NB4 (cell line): ENCODE data around the gene TLCD3B.

Experiments used
- DNase-seq: peaks from one replicate; pipeline ENCODE4 v3.0.0; 2010; ENCODE audit warnings: low read depth
- H3K4me3 ChIP-seq: one replicate; pipeline ENCODE4 v1.5.1; 2011; ENCODE audit warnings: mild to moderate bottlenecking, low read depth, low read length, moderate library complexity
- MYC ChIP-seq: IDR thresholded peaks from 2 replicates; pipeline ENCODE4 v1.6.1; 2011; ENCODE audit warnings: low read depth, low read length
- POLR2A ChIP-seq: IDR thresholded peaks from 2 replicates; pipeline ENCODE4 v1.6.1; 2011; ENCODE audit warnings: mild to moderate bottlenecking; ENCODE audit not compliant: insufficient read length; ENCODE audit errors: extremely low read depth
- TF ChIP-seq, protein P1 (sequence below): IDR thresholded peaks from 2 replicates; pipeline ENCODE4 v1.6.1; 2011; ENCODE audit warnings: low read depth, low read length
- TF ChIP-seq, protein P2 (sequence below): IDR thresholded peaks from one replicate; pipeline ENCODE4 v1.5.1; 2012; ENCODE audit warnings: low read depth, low read length

Gene TLCD3B

DNA sequence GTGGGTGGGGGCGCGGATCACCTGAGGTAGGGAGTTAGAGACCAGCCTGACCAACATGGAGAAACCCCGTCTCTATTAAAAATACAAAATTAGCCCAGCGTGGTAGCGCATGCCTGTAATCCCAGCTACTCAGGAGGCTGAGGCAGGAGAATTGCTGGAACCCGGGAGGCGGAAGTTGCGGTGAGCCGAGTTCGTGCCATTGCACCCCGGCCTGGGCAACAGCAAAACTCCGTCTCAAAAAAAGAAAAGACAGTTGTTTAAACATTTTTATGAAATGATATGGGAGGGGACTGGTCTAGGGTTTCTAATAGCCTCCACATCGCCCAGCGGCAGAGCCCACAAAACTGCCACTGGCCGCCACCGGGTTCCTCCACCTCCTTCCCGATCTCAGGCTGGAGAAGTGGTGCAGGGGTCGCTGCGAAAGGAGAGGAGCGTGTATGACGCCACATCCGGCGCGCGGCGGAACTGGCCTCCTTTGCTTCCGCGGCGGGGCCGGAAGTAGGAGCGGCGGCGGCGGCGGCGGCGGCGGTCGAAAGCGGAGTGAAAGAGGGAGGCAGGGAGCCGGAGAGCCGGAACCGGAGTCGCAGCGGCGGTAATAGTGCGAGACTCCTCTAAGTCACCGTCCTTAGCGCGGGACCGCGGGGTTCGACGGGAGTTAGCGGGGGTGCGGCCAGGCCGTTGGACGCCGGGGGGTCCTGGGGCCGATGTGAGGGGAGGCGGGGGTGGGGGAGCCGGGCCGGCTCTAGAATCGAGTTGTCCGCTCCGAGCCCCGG, 44.6 kb upstream of the TLCD3B start, which contains the start of gene PPP4C:
TSS of gene PPP4C (plus strand) at position 492 of the 773 bp plus-strand sequence. CDS start 384 bp downstream, outside the sequence.
- peak within 1 kb of the TSS; percentile 91 for H3K4me3 ChIP-seq
- no peak for TF ChIP-seq MYC
- TF ChIP-seq, protein P1, sequence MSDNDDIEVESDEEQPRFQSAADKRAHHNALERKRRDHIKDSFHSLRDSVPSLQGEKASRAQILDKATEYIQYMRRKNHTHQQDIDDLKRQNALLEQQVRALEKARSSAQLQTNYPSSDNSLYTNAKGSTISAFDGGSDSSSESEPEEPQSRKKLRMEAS, result no peak
- TF ChIP-seq, protein P2, sequence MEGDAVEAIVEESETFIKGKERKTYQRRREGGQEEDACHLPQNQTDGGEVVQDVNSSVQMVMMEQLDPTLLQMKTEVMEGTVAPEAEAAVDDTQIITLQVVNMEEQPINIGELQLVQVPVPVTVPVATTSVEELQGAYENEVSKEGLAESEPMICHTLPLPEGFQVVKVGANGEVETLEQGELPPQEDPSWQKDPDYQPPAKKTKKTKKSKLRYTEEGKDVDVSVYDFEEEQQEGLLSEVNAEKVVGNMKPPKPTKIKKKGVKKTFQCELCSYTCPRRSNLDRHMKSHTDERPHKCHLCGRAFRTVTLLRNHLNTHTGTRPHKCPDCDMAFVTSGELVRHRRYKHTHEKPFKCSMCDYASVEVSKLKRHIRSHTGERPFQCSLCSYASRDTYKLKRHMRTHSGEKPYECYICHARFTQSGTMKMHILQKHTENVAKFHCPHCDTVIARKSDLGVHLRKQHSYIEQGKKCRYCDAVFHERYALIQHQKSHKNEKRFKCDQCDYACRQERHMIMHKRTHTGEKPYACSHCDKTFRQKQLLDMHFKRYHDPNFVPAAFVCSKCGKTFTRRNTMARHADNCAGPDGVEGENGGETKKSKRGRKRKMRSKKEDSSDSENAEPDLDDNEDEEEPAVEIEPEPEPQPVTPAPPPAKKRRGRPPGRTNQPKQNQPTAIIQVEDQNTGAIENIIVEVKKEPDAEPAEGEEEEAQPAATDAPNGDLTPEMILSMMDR, result no peak
- TF ChIP-seq POLR2A, result peak; percentile 83
- DNase-seq, result peak; percentile 93

DNA sequence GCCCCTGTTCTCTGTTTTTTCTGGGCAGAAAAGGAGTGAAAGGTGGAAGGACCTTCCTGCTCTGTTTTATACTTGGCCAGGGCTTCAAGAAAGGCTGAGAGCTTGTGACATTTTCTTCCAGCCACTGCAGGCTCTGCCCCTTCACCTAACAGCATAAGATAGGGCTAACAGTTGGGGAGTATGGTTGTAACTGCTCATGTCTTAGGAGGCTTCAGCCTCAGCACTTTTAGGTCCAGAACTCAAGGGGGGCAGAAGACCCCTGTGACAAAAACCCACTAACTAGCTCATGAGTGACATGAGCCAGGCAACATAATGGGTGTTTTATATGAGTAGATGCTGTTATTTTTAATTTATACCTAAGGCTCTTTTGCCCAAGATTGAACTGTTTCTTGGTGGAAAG, 39.4 kb upstream of the TLCD3B start:
- TF ChIP-seq, protein P1, result no peak
- no peak for TF ChIP-seq POLR2A
- TF ChIP-seq MYC, result no peak
- TF ChIP-seq, protein P2, result no peak
- DNase-seq, result no peak
- no peak overlapping the region for H3K4me3 ChIP-seq

DNA sequence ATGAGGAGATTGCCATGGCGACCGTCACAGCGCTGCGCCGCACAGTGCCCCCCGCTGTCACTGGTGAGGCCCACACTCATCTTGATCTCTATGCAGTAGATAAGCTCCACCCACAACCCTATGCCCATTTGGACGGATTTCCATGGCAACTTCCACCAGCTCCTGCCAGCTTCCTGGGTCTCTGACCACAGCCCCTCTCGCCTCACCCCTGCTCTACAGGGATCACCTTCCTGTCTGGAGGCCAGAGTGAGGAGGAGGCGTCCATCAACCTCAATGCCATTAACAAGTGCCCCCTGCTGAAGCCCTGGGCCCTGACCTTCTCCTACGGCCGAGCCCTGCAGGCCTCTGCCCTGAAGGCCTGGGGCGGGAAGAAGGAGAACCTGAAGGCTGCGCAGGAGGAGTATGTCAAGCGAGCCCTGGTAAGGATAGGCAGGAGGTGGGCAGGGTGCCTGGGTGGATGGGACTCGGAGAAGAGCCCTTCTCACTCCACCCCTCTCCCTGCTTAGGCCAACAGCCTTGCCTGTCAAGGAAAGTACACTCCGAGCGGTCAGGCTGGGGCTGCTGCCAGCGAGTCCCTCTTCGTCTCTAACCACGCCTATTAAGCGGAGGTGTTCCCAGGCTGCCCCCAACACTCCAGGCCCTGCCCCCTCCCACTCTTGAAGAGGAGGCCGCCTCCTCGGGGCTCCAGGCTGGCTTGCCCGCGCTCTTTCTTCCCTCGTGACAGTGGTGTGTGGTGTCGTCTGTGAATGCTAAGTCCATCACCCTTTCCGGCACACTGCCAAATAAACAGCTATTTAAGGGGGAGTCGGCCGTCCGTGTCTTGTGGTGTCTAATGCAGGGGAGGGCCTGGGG, 38.8 kb upstream of the TLCD3B start:
- TF ChIP-seq POLR2A (no peak), MYC (no peak)
- TF ChIP-seq, protein P2, result no peak
- TF ChIP-seq, protein P1, result no peak

DNA sequence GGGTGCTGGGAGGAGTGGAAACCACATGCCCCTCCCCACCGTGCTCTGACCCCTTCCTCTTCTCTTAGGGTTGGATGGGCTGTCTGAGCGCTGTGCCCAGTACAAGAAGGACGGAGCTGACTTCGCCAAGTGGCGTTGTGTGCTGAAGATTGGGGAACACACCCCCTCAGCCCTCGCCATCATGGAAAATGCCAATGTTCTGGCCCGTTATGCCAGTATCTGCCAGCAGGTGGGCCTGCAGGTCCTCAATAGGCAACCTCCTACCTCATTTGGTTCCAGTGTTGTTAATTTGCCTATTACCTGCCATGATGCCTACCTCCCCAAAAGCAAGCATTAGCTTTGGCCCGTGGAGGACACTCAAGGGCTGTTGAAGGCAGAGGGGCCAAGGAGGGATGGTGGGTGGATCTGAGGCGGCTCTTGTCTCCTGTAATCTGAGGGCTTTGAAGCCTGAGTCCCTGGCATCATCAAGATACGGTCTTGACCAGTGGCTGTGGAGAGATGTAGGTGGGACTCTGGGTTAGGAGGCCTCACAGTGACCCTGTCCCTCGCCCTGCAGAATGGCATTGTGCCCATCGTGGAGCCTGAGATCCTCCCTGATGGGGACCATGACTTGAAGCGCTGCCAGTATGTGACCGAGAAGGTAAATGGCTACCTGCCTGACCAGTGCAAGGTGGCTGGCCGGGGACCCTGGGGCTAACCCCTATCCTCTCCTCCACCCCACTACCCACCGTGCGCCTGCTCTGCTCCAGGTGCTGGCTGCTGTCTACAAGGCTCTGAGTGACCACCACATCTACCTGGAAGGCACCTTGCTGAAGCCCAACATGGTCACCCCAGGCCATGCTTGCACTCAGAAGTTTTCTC, 37.9 kb upstream of the TLCD3B start:
- DNase-seq, result peak; percentile 60
- H3K4me3 ChIP-seq, result peak overlapping the region; percentile 3
- TF ChIP-seq MYC (no peak), POLR2A (no peak)
- TF ChIP-seq, protein P2, result peak; percentile 22
- TF ChIP-seq, protein P1, result no peak

More for the DNA sequence above, 38.8 kb upstream of the TLCD3B start:
- no peak overlapping the region for H3K4me3 ChIP-seq
- DNase-seq, result peak; percentile 56

DNA sequence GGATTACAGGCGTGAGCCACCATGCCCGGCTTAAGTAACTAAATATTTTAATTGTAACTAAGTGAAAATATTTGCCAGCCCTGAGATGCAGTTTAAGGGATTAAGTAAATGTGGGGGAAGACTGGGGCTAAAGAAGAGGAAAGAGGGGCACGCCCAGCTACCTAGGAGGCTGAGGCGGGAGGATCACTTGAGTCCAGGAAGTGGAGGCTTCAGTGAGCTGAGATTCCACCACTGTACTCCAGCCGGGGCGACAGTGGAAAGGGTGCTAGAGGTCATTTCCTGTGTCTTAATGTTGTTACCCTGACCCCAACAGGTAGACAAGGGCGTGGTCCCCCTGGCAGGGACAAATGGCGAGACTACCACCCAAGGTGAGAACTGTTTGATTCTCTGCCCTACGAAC, 37.3 kb upstream of the TLCD3B start:
- no peak for TF ChIP-seq MYC
- DNase-seq, result no peak
- no peak overlapping the region for H3K4me3 ChIP-seq

DNA sequence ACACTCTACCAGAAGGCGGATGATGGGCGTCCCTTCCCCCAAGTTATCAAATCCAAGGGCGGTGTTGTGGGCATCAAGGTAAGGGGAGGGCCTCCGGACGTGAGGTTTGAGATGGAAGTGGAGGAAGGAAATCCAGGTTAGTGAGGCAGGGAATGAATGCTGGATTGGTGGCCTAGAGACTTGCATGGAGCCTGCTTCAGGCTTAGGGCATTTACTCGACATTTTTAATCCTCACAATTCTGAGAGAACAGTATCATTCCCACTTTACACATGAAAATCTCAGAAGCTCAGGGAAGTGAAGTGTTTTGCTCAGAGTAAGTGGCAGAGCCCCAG, 36.5 kb upstream of the TLCD3B start:
- no peak for DNase-seq
- TF ChIP-seq MYC (no peak), POLR2A (no peak)
- TF ChIP-seq, protein P1, result no peak
- TF ChIP-seq, protein P2, result no peak
- H3K4me3 ChIP-seq, result peak overlapping the region; percentile 90
